ENCODE data around the gene HOGA1.
"Not testable (repeated sequence)": the region's sequence is repeated elsewhere in the genome, so short reads cannot be mapped to it uniquely, and the experiment has no call there.

The HOGA1 gene

DNA sequence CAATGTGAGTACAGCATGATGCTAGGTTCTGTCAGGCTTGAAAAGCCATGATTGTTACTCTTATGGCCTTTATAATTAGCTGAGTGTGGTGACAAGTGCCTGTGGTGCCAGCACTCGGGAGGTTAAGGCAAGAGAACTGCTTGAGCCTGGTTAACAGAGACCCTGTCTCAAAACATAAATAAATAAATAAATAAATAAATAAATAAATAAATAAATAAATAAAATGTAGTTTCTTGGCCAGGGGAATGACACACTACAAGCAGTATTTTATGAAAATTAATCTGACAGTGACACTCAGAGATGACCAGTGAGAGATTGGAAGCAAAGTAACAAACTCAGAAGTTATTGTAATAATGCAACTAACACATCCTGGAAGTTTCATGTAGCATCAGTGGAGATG, 51.4 kb downstream of the HOGA1 start:
- Histone ChIP-seq H3K9ac (ENCODE audit: low read length) (no peak overlapping the region), H3K79me2 (ENCODE audit: insufficient read depth, low read length) (no peaks in the 10 kb centered on the region), H3K9me2 (replicated peaks; ENCODE audit: insufficient read depth, low read length) (no peaks in the 10 kb centered on the region), H3K4me2 (ENCODE audit: low read depth, low read length, poor library complexity, severe bottlenecking) (no peak overlapping the region), H2AFZ (ENCODE audit: low read depth, low read length, severe bottlenecking) (no peak overlapping the region), H3K27me3 (ENCODE audit: low read length) (no peaks in the 10 kb centered on the region), H3K4me3 (ENCODE audit: insufficient read depth, low read length, poor library complexity, severe bottlenecking) (no peak overlapping the region), H3K36me3 (ENCODE audit: low read length) (no peaks in the 10 kb centered on the region), H3F3A (ENCODE audit: insufficient read depth) (no peaks in the 10 kb centered on the region), H4K20me1 (ENCODE audit: low read depth, low read length) (no peaks in the 10 kb centered on the region), H3K27ac (ENCODE audit: low read depth, low read length) (no peak overlapping the region), H3K9me3 (ENCODE audit: insufficient read depth, low read length) (no peaks in the 10 kb centered on the region)
- TF ChIP-seq, protein P1, sequence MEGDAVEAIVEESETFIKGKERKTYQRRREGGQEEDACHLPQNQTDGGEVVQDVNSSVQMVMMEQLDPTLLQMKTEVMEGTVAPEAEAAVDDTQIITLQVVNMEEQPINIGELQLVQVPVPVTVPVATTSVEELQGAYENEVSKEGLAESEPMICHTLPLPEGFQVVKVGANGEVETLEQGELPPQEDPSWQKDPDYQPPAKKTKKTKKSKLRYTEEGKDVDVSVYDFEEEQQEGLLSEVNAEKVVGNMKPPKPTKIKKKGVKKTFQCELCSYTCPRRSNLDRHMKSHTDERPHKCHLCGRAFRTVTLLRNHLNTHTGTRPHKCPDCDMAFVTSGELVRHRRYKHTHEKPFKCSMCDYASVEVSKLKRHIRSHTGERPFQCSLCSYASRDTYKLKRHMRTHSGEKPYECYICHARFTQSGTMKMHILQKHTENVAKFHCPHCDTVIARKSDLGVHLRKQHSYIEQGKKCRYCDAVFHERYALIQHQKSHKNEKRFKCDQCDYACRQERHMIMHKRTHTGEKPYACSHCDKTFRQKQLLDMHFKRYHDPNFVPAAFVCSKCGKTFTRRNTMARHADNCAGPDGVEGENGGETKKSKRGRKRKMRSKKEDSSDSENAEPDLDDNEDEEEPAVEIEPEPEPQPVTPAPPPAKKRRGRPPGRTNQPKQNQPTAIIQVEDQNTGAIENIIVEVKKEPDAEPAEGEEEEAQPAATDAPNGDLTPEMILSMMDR (IDR thresholded peaks at IDR 0.05; ENCODE audit: insufficient read depth, low read length, poor library complexity, severe bottlenecking) = no peak
- no peak for TF ChIP-seq EZH2phosphoT487 (conservative IDR thresholded peaks at IDR 0.05; ENCODE audit: low read length)

DNA sequence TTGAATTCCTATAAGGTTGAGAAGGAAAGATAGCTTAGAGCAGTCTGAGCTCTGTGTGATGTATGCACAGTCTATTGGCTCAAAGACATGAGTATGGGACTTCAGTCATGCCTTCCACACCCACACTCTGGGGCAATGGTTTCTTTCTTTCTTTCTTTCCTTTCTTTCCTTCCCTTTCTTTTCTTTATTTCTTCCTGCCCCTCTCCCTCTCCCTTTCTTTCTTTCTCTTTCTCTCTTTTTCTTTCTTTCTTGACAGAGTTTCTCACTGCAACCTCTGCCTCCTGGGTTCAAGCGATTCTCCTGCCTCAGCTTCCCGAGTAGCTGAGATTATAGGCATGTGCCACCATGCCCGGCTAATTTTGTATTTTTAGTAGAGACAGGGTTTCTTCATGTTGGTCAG, 54.9 kb downstream of the HOGA1 start:
- not testable (repeated sequence) for H3K4me2 ChIP-seq (ENCODE audit: low read depth, low read length, poor library complexity, severe bottlenecking); H3K4me3 ChIP-seq (ENCODE audit: insufficient read depth, low read length, poor library complexity, severe bottlenecking); H4K20me1 ChIP-seq (ENCODE audit: low read depth, low read length); H3K9me2 ChIP-seq (replicated peaks; ENCODE audit: insufficient read depth, low read length); H3K9ac ChIP-seq (ENCODE audit: low read length); H2AFZ ChIP-seq (ENCODE audit: low read depth, low read length, severe bottlenecking); H3K27ac ChIP-seq (ENCODE audit: low read depth, low read length); H3K79me2 ChIP-seq (ENCODE audit: insufficient read depth, low read length); H3K36me3 ChIP-seq (ENCODE audit: low read length); H3F3A ChIP-seq (ENCODE audit: insufficient read depth); H3K9me3 ChIP-seq (ENCODE audit: insufficient read depth, low read length); H3K27me3 ChIP-seq (ENCODE audit: low read length)

DNA sequence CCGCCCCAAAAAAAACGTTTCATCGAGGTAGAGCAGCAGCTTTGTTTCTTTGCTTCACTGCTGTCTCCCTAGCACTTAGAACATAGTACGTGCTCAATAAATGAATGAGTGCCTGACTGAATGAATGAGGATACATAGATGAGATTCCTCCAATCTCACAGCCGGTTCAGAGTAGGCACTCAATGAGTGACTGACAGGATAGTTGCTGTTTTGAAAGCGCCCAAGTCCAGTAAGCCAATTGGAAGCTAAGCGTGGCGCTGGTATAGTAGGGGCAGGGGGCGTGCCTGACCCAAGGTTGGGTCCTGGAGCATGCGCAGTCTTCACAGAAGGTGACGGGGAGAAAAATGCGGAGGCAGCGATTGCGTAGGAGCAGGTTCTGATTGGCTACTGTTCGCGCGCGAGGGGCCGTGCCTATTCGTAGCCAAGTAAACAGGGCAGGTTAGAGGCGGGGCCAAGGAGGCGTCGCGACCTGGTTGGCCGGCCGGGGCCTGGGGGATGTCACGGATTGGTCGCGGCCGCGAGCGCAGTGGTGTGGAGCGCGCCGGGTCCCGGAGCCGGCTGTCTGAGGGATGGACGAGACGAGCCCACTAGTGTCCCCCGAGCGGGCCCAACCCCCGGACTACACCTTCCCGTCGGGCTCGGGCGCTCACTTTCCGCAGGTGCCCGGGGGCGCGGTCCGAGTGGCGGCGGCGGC, 56.1 kb downstream of the HOGA1 start, which contains the start of gene PI4K2A:
PI4K2A (plus strand) TSS at position 498 of the 694 bp plus-strand sequence; CDS start at position 570, 72 bp downstream.
- Histone ChIP-seq H3K4me3 (ENCODE audit: insufficient read depth, low read length, poor library complexity, severe bottlenecking) (peak within 1 kb of the TSS; percentile 74), H2AFZ (ENCODE audit: low read depth, low read length, severe bottlenecking) (peak within 1 kb of the TSS; percentile 85), H3K9ac (ENCODE audit: low read length) (peak within 1 kb of the TSS; percentile 65), H3K79me2 (ENCODE audit: insufficient read depth, low read length) (peaks cover 10% of the 10 kb centered on the region; the same call in 1 of the 2 replicates), H3K4me2 (ENCODE audit: low read depth, low read length, poor library complexity, severe bottlenecking) (peak within 1 kb of the TSS; percentile 62), H3K27ac (ENCODE audit: low read depth, low read length) (no peak within 1 kb of the TSS), H3F3A (ENCODE audit: insufficient read depth) (no peaks in the 10 kb centered on the region), H3K27me3 (ENCODE audit: low read length) (no peaks in the 10 kb centered on the region), H3K9me3 (ENCODE audit: insufficient read depth, low read length) (no peaks in the 10 kb centered on the region), H3K9me2 (replicated peaks; ENCODE audit: insufficient read depth, low read length) (no peaks in the 10 kb centered on the region), H4K20me1 (ENCODE audit: low read depth, low read length) (no peaks in the 10 kb centered on the region), H3K36me3 (ENCODE audit: low read length) (no peaks in the 10 kb centered on the region)
- no peak for TF ChIP-seq EZH2phosphoT487 (conservative IDR thresholded peaks at IDR 0.05; ENCODE audit: low read length)
- TF ChIP-seq, protein P1 (IDR thresholded peaks at IDR 0.05; ENCODE audit: insufficient read depth, low read length, poor library complexity, severe bottlenecking) = no peak

All from SU-DHL-6 (cell line).